Measurements from ENCODE around the gene PID1. TPM values are rescaled to one million over a fixed set of nuclear protein-coding genes. Genes with fewer than 3 reads are reported as not detected.

Gene PID1
- total RNA-seq, 1 donor from 2014 or later: not detected

DNA sequence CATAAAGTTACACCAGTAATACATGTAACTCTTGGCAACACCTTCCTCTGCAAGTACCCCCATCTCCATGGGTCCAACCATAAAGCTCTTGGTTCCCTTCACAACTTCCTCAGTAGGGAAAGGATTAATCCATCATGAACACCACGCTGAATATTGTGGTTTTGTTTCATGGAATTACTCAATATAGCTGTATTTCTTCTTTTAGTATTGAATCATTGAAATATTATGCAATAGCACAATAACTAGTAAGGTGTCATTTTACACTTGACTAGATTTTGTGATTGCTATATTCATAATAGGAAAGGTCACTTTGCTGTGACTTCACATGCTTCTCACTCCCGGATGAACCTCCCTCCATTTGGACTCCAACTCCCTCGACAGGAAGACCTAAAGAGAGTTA lies 29.7 kb upstream of the PID1 start:
- intact Hi-C loops (cut with micrococcal nuclease): no loop called here
- Mint-ChIP-seq H3K9me3 (no peaks in the 10 kb centered on the region), H3K4me3 (no peak overlapping the region), H3K27ac (no peak overlapping the region), H3K36me3 (ENCODE audit: low read depth) (no peaks in the 10 kb centered on the region), H3K4me1 (no peaks in the 10 kb centered on the region), H3K27me3 (no peaks in the 10 kb centered on the region)
- POLR2A ChIA-PET: no interaction called here
- ATAC-seq (ENCODE audit: low read depth) (no peak), DNase-seq (no peak)
- CTCF ChIA-PET: interaction anchor here (1.0 kb wide), 1 partner anchor 45 kb away, joined by 3 read pairs; no protein-coding TSS in a partner anchor
- TF ChIP-seq, protein P1, sequence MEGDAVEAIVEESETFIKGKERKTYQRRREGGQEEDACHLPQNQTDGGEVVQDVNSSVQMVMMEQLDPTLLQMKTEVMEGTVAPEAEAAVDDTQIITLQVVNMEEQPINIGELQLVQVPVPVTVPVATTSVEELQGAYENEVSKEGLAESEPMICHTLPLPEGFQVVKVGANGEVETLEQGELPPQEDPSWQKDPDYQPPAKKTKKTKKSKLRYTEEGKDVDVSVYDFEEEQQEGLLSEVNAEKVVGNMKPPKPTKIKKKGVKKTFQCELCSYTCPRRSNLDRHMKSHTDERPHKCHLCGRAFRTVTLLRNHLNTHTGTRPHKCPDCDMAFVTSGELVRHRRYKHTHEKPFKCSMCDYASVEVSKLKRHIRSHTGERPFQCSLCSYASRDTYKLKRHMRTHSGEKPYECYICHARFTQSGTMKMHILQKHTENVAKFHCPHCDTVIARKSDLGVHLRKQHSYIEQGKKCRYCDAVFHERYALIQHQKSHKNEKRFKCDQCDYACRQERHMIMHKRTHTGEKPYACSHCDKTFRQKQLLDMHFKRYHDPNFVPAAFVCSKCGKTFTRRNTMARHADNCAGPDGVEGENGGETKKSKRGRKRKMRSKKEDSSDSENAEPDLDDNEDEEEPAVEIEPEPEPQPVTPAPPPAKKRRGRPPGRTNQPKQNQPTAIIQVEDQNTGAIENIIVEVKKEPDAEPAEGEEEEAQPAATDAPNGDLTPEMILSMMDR (IDR thresholded peaks at IDR 0.05): no peak

DNA sequence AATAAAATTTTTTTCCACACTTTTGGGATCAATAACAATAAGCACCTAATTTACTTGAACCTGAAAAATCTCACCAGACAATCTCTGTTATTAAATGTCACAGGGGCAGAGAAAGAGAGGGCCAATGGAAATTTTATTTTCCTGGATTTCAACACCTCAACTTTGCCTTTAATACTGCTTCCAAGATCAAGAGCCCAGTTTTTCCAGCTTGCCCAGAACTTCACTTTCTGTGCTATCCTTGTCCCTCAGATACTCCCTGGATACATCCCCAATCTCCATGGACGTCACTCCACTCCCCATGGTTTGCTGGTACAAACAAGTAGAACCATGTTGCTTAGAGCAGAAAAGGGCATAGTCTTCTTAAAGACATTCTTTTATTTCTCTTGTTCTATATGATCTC lies 29.3 kb upstream of the PID1 start:
- DNase-seq (no peak), ATAC-seq (ENCODE audit: low read depth) (no peak)
- Mint-ChIP-seq H3K27ac (no peak overlapping the region), H3K9me3 (no peaks in the 10 kb centered on the region), H3K36me3 (ENCODE audit: low read depth) (no peaks in the 10 kb centered on the region), H3K27me3 (no peaks in the 10 kb centered on the region), H3K4me3 (no peak overlapping the region), H3K4me1 (no peaks in the 10 kb centered on the region)
- ChIA-PET POLR2A (no interaction called here), CTCF (no interaction called here)
- intact Hi-C loops (cut with micrococcal nuclease): no loop called here
- TF ChIP-seq, protein P1 (IDR thresholded peaks at IDR 0.05): no peak

DNA sequence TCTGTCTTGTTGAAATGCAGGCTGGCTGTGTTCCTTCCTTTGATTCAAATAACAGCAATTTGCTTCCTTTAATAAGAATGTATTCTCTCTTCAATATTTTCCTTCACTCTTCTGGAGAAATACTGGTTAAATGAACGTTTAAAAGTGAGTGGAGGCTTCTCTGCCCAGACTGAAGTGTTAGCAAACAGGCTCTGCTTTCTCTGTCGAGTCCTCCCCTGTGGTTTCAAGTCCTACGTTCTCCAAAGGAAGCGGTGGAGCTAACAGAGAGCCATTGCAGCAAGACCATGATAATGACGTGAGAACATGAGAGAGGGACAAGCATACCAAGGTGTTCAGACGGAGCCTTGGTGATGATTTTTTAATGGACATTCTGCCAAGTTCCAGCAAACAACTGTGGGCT lies 26.2 kb upstream of the PID1 start:
- Mint-ChIP-seq H3K9me3 (no peaks in the 10 kb centered on the region), H3K36me3 (ENCODE audit: low read depth) (no peaks in the 10 kb centered on the region), H3K27me3 (peaks cover 4% of the 10 kb centered on the region), H3K4me3 (no peak overlapping the region), H3K27ac (no peak overlapping the region), H3K4me1 (no peaks in the 10 kb centered on the region)
- DNase-seq (no peak), ATAC-seq (ENCODE audit: low read depth) (no peak)
- TF ChIP-seq, protein P1 (IDR thresholded peaks at IDR 0.05): no peak
- intact Hi-C loops (cut with micrococcal nuclease): no loop called here
- ChIA-PET POLR2A (no interaction called here), CTCF (no interaction called here)

DNA sequence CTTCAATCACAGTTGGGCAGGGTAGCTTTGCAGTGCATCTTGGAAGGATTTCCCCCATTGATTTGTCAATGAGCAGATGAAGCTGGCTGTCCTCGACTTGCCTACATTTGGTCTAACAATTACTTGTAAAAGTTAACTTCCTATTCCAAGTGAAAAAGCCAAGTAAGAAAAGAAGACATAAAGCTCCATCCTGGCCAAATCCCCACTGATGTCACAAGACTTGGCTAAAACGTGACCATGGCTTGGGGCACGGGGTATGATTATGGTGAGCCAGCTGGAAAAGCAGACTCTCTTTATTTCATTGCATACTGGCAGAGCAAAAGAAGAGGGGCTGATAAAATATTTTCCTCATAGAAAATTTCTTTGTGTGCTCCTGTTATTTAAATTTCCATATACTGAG lies 25.4 kb upstream of the PID1 start:
- no peaks in the 10 kb centered on the region for H3K4me1 Mint-ChIP-seq
- ChIA-PET POLR2A (no interaction called here), CTCF (no interaction called here)
- H3K4me3 Mint-ChIP-seq: no peak overlapping the region
- no peak for DNase-seq
- ATAC-seq (ENCODE audit: low read depth): no peak
- H3K9me3 Mint-ChIP-seq: no peaks in the 10 kb centered on the region
- intact Hi-C loops (cut with micrococcal nuclease): no loop called here
- no peak overlapping the region for H3K27ac Mint-ChIP-seq
- H3K27me3 Mint-ChIP-seq: peaks cover 4% of the 10 kb centered on the region
- no peaks in the 10 kb centered on the region for H3K36me3 Mint-ChIP-seq (ENCODE audit: low read depth)
- TF ChIP-seq, protein P1 (IDR thresholded peaks at IDR 0.05): no peak

DNA sequence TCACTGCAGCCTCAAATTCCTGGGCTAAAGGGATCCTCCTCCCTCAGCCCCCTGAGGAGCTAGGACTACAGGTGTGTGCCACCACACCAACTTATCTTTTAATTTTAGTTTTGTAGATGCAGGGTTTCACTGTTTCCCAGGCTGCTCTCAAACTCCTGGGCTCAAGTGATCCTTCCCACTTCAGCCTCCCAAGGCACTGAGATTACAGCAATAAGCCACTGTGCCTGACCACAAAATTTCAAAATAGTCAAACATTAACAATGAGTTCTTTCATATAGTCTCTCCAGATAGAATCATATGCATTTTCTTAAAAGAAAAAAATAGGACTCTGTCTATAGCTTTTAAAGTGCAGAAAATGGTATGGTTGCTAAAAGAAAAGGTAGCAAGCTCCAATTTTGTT lies 24.9 kb upstream of the PID1 start:
- Mint-ChIP-seq H3K4me3 (no peak overlapping the region), H3K36me3 (ENCODE audit: low read depth) (no peaks in the 10 kb centered on the region), H3K27ac (no peak overlapping the region), H3K27me3 (peaks cover 4% of the 10 kb centered on the region), H3K9me3 (no peaks in the 10 kb centered on the region), H3K4me1 (no peaks in the 10 kb centered on the region)
- ATAC-seq (ENCODE audit: low read depth) (no peak), DNase-seq (no peak)
- POLR2A ChIA-PET: no interaction called here
- TF ChIP-seq, protein P1 (IDR thresholded peaks at IDR 0.05): no peak
- CTCF ChIA-PET: no interaction called here
- intact Hi-C loops (cut with micrococcal nuclease): no loop called here

All from activated B cell treated with CpG ODN at 0.5 μM for 24 hours (primary cell).